ENCODE data around the gene TRABD.

DNA sequence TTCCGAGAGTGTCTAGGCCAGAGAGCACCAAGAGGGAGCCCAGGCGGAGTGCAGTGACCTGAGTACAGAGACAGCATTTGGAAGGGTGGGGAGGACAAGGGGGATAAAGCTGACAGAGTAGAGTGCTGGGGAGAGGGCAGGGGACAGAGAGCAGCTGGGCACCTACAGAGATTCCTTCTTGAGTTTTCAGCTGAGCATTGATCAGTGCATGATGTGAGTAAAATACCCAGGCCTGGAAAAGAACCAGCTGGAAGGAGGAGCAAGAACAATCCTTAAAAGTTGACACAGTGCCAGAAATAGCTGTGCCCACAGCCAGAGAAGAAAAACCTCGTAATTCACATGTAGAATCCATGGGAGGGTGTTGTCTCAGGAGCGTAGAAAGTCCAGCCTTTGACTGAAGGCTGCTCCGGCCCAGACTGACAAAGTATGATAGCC, 49.1 kb upstream of the TRABD start:
- TF ChIP-seq, protein P1, sequence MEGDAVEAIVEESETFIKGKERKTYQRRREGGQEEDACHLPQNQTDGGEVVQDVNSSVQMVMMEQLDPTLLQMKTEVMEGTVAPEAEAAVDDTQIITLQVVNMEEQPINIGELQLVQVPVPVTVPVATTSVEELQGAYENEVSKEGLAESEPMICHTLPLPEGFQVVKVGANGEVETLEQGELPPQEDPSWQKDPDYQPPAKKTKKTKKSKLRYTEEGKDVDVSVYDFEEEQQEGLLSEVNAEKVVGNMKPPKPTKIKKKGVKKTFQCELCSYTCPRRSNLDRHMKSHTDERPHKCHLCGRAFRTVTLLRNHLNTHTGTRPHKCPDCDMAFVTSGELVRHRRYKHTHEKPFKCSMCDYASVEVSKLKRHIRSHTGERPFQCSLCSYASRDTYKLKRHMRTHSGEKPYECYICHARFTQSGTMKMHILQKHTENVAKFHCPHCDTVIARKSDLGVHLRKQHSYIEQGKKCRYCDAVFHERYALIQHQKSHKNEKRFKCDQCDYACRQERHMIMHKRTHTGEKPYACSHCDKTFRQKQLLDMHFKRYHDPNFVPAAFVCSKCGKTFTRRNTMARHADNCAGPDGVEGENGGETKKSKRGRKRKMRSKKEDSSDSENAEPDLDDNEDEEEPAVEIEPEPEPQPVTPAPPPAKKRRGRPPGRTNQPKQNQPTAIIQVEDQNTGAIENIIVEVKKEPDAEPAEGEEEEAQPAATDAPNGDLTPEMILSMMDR (conservative IDR thresholded peaks at IDR 0.05; ENCODE audit: low read length): no peak
- no peak for TF ChIP-seq EZH2phosphoT487 (IDR thresholded peaks at IDR 0.05; ENCODE audit: borderline replicate concordance, low read depth, low read length)

All from OCI-LY7 (cell line).